ENCODE data around the gene POGK. TPM values are rescaled to one million over a fixed set of nuclear protein-coding genes. Genes with fewer than 3 reads are reported as not detected.

Gene POGK
- total RNA-seq, 1 donor from 2014 or later, result 44.2 TPM

DNA sequence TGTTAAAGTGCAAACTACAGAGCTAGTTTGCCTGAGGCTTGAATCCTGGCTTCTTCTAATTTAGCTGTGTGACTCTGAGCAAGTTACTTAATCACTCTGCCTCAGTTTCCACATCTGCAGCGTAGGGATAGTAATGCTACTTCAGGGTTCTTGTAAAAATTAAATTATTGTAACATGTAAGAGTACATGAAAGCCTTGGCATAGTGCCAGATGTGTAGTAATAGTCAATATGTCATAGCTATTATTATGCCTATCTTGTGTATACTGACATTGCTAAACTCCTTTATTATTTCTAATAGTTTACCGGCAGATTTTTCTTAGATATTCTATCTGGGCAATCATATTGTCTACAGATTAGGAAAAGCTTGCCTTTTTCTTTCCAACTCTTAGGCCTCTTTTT lies 43.6 kb downstream of the POGK start:
- DNase-seq (ENCODE audit: low read depth) (no peak), FAIRE-seq (no peak)
- Histone ChIP-seq H3K27ac (ENCODE audit: low read depth, low read length) (no peak overlapping the region), H3K27me3 (ENCODE audit: insufficient read depth, low read length) (peaks cover 37% of the 10 kb centered on the region), H3K9ac (ENCODE audit: low read length) (no peak overlapping the region), H3K4me2 (ENCODE audit: low read length) (no peak overlapping the region), H3K36me3 (ENCODE audit: insufficient read depth, low read length) (no peaks in the 10 kb centered on the region), H3K4me3 (ENCODE audit: insufficient read depth, low read depth, low read length) (no peak overlapping the region), H4K20me1 (ENCODE audit: insufficient read depth, low read length) (no peaks in the 10 kb centered on the region), H3K79me2 (ENCODE audit: insufficient read depth, low read length) (no peaks in the 10 kb centered on the region), H3K9me3 (ENCODE audit: insufficient read depth, low read depth, low read length) (no peaks in the 10 kb centered on the region), H3K4me1 (ENCODE audit: insufficient read depth, low read length) (peaks cover 6% of the 10 kb centered on the region), H2AFZ (ENCODE audit: low read depth, low read length) (no peak overlapping the region)
- TF ChIP-seq EZH2 (IDR thresholded peaks at IDR 0.05; ENCODE audit: insufficient read depth, low read length), result no peak
- TF ChIP-seq, protein P1, sequence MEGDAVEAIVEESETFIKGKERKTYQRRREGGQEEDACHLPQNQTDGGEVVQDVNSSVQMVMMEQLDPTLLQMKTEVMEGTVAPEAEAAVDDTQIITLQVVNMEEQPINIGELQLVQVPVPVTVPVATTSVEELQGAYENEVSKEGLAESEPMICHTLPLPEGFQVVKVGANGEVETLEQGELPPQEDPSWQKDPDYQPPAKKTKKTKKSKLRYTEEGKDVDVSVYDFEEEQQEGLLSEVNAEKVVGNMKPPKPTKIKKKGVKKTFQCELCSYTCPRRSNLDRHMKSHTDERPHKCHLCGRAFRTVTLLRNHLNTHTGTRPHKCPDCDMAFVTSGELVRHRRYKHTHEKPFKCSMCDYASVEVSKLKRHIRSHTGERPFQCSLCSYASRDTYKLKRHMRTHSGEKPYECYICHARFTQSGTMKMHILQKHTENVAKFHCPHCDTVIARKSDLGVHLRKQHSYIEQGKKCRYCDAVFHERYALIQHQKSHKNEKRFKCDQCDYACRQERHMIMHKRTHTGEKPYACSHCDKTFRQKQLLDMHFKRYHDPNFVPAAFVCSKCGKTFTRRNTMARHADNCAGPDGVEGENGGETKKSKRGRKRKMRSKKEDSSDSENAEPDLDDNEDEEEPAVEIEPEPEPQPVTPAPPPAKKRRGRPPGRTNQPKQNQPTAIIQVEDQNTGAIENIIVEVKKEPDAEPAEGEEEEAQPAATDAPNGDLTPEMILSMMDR (IDR thresholded peaks at IDR 0.05; ENCODE audit: insufficient read depth, low read depth, low read length), result no peak
- no peaks in the 10 kb centered on the region for H3K36me3 Mint-ChIP-seq (ENCODE audit: low read depth, unreplicated experiment)
- peaks cover 24% of the 10 kb centered on the region for H3K27me3 Mint-ChIP-seq (ENCODE audit: low read depth, unreplicated experiment)
- no peaks in the 10 kb centered on the region for H3K4me1 Mint-ChIP-seq (ENCODE audit: low read depth, unreplicated experiment)
- H3K4me3 Mint-ChIP-seq (ENCODE audit: unreplicated experiment), result no peak overlapping the region
- no peak overlapping the region for H3K27ac Mint-ChIP-seq (ENCODE audit: unreplicated experiment)
- H3K9me3 Mint-ChIP-seq (ENCODE audit: unreplicated experiment), result no peaks in the 10 kb centered on the region

DNA sequence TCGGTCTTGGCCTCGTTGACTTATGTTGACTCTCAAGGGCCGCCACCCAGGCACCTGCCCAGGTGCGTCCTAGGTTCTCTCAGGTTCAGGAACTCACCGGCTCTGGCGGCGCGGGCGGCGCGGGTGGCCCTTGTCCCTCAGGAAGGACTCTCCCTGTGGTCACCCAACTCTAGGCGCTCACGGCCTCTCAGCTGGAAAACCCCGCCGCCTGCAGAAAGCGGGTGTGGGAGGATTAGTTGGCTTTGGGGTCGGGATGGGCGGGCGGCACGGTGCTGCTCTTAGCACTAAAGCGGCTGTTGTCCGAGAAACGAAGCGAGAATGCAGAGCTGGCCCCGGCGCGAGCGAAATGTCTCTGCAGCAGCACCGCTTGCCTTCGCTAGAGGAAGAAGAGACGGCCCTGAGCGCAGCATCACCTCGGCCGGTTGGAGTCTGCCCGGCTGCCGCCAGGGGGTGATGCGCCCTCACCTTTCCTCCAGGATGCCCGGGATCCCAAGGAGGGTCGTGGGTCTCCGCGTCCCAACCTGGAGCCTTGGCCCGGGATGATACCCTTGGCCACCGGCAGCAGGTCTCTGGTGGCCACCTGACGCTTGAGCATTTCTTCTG lies 44.9 kb downstream of the POGK start:
- Histone ChIP-seq H2AFZ (ENCODE audit: low read depth, low read length) (peak overlapping the region; percentile 54), H3K9me3 (ENCODE audit: insufficient read depth, low read depth, low read length) (no peaks in the 10 kb centered on the region), H3K9ac (ENCODE audit: low read length) (no peak overlapping the region), H3K4me3 (ENCODE audit: insufficient read depth, low read depth, low read length) (no peak overlapping the region), H3K36me3 (ENCODE audit: insufficient read depth, low read length) (no peaks in the 10 kb centered on the region), H3K79me2 (ENCODE audit: insufficient read depth, low read length) (no peaks in the 10 kb centered on the region), H3K27me3 (ENCODE audit: insufficient read depth, low read length) (peaks cover 46% of the 10 kb centered on the region), H3K4me1 (ENCODE audit: insufficient read depth, low read length) (peaks cover 6% of the 10 kb centered on the region), H3K27ac (ENCODE audit: low read depth, low read length) (no peak overlapping the region), H3K4me2 (ENCODE audit: low read length) (peak overlapping the region; percentile 63), H4K20me1 (ENCODE audit: insufficient read depth, low read length) (no peaks in the 10 kb centered on the region)
- H3K27ac Mint-ChIP-seq (ENCODE audit: unreplicated experiment), result no peak overlapping the region
- no peak overlapping the region for H3K4me3 Mint-ChIP-seq (ENCODE audit: unreplicated experiment)
- DNase-seq (ENCODE audit: low read depth) (no peak), FAIRE-seq (no peak)
- no peaks in the 10 kb centered on the region for H3K36me3 Mint-ChIP-seq (ENCODE audit: low read depth, unreplicated experiment)
- no peaks in the 10 kb centered on the region for H3K4me1 Mint-ChIP-seq (ENCODE audit: low read depth, unreplicated experiment)
- peaks cover 24% of the 10 kb centered on the region for H3K27me3 Mint-ChIP-seq (ENCODE audit: low read depth, unreplicated experiment)
- TF ChIP-seq, protein P1 (IDR thresholded peaks at IDR 0.05; ENCODE audit: insufficient read depth, low read depth, low read length), result peak; percentile 49
- TF ChIP-seq EZH2 (IDR thresholded peaks at IDR 0.05; ENCODE audit: insufficient read depth, low read length), result no peak
- H3K9me3 Mint-ChIP-seq (ENCODE audit: unreplicated experiment), result no peaks in the 10 kb centered on the region

DNA sequence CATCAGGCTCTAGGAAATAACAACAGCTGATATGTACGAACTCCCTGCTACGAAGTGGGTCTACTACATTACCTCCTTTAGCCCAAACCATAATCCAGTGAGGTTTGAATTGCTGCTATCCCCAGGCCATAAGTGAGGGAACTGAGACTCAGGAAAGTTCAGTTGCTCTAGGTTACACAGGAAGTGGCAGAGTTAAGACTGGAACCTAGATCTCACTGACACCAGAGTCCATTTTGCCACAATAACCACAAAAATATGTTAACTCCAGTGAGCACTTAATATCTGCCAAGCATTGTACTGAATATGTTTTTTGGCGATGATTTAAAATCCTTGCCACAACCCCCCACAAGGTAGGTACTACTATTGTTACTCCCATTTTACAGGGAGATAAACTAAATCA lies 45.7 kb downstream of the POGK start:
- Mint-ChIP-seq H3K4me1 (ENCODE audit: low read depth, unreplicated experiment) (no peaks in the 10 kb centered on the region), H3K4me3 (ENCODE audit: unreplicated experiment) (no peak overlapping the region), H3K36me3 (ENCODE audit: low read depth, unreplicated experiment) (no peaks in the 10 kb centered on the region), H3K9me3 (ENCODE audit: unreplicated experiment) (no peaks in the 10 kb centered on the region), H3K27ac (ENCODE audit: unreplicated experiment) (no peak overlapping the region), H3K27me3 (ENCODE audit: low read depth, unreplicated experiment) (peaks cover 24% of the 10 kb centered on the region)
- Histone ChIP-seq H3K4me2 (ENCODE audit: low read length) (no peak overlapping the region), H3K4me3 (ENCODE audit: insufficient read depth, low read depth, low read length) (no peak overlapping the region), H3K9me3 (ENCODE audit: insufficient read depth, low read depth, low read length) (no peaks in the 10 kb centered on the region), H3K9ac (ENCODE audit: low read length) (no peak overlapping the region), H3K36me3 (ENCODE audit: insufficient read depth, low read length) (no peaks in the 10 kb centered on the region), H4K20me1 (ENCODE audit: insufficient read depth, low read length) (no peaks in the 10 kb centered on the region), H3K79me2 (ENCODE audit: insufficient read depth, low read length) (no peaks in the 10 kb centered on the region), H3K27me3 (ENCODE audit: insufficient read depth, low read length) (peaks cover 51% of the 10 kb centered on the region), H3K27ac (ENCODE audit: low read depth, low read length) (no peak overlapping the region), H2AFZ (ENCODE audit: low read depth, low read length) (no peak overlapping the region), H3K4me1 (ENCODE audit: insufficient read depth, low read length) (peaks cover 6% of the 10 kb centered on the region)
- TF ChIP-seq, protein P1 (IDR thresholded peaks at IDR 0.05; ENCODE audit: insufficient read depth, low read depth, low read length), result no peak
- no peak for TF ChIP-seq EZH2 (IDR thresholded peaks at IDR 0.05; ENCODE audit: insufficient read depth, low read length)
- DNase-seq (ENCODE audit: low read depth) (no peak), FAIRE-seq (no peak)
